Fibroblast of lung (primary cell): Measurements from ENCODE around the gene TP53BP2. TPM values are rescaled to one million over a fixed set of nuclear protein-coding genes. Genes with fewer than 3 reads are reported as not detected.

Experiments
- DNase-seq, 2 donors: peaks; one replicate each; pipeline versions ENCODE4 v3.0.0 to v3.0.0-alpha.2; 2010; ENCODE audit warnings: low read depth in 2 of 2
- H2AFZ ChIP-seq: 2 replicates; pipeline ENCODE4 v1.5.1; 2012; ENCODE audit warnings: low read length, control low read depth, inconsistent platforms
- H3K27ac ChIP-seq: 2 replicates; pipeline ENCODE4 v1.5.1; 2011; ENCODE audit warnings: low read length, control low read depth; ENCODE audit not compliant: insufficient read depth
- H3K27me3 ChIP-seq: 2 replicates; pipeline ENCODE4 v1.5.1; 2011; ENCODE audit warnings: mild to moderate bottlenecking, low read length; ENCODE audit not compliant: control insufficient read depth, insufficient read depth
- H3K36me3 ChIP-seq: 2 replicates; pipeline ENCODE4 v1.5.1; 2011; ENCODE audit warnings: low read length; ENCODE audit not compliant: control insufficient read depth, insufficient read depth
- H3K4me1 ChIP-seq: 2 replicates; pipeline ENCODE4 v1.5.1; 2011; ENCODE audit warnings: low read length; ENCODE audit not compliant: control insufficient read depth, insufficient read depth; ENCODE audit errors: extremely low read depth
- H3K4me2 ChIP-seq: 2 replicates; pipeline ENCODE4 v1.5.1; 2011; ENCODE audit warnings: low read length, control low read depth; ENCODE audit not compliant: insufficient read depth; ENCODE audit errors: extremely low read depth
- H3K4me3 ChIP-seq, 4 experiments: fragments of 200-600 bp in 1 of 4; sonication (generic) in 1 of 4; replicated peaks in 1 of 4; 2 replicates each; pipeline ENCODE4 v1.5.1; 2011 to 2016; ENCODE audit warnings: low read length in 4 of 4, low read depth in 3 of 4, mild to moderate bottlenecking in 3 of 4, control low read depth in 2 of 4, inconsistent platforms in 1 of 4, mixed read lengths in 1 of 4; ENCODE audit not compliant: insufficient read depth in 1 of 4; ENCODE audit errors: control extremely low read depth in 1 of 4
- H3K79me2 ChIP-seq: 2 replicates; pipeline ENCODE4 v1.5.1; 2012; ENCODE audit warnings: mild to moderate bottlenecking, low read length, inconsistent platforms; ENCODE audit not compliant: control insufficient read depth, insufficient read depth
- H3K9ac ChIP-seq: 2 replicates; pipeline ENCODE4 v1.5.1; 2011; ENCODE audit warnings: mild to moderate bottlenecking, low read length, control low read depth; ENCODE audit not compliant: insufficient read depth
- H3K9me3 ChIP-seq: 2 replicates; pipeline ENCODE4 v1.5.1; 2012; ENCODE audit warnings: low read depth, low read length; ENCODE audit not compliant: control insufficient read depth, insufficient read depth
- H4K20me1 ChIP-seq: 2 replicates; pipeline ENCODE4 v1.5.1; 2011; ENCODE audit warnings: low read length; ENCODE audit not compliant: control insufficient read depth, insufficient read depth; ENCODE audit errors: extremely low read depth
- CTCF ChIP-seq, 2 donors: IDR thresholded peaks in 1 of 2; conservative IDR thresholded peaks in 1 of 2; 1 replicate in 1 of 2; 2 replicates in 1 of 2; pipeline ENCODE4 v1.5.1; 2011 to 2012; ENCODE audit warnings: low read length in 2 of 2, control low read depth in 1 of 2, inconsistent platforms in 1 of 2, low read depth in 1 of 2, mild to moderate bottlenecking in 1 of 2
- EZH2 ChIP-seq: IDR thresholded peaks from 2 replicates; pipeline ENCODE4 v1.5.1; 2012; ENCODE audit warnings: low read length, control low read depth, mild to moderate bottlenecking; ENCODE audit errors: missing control alignments
- polyA plus RNA-seq, 2 donors: library from polyadenylated mRNA; depleted of rRNA in 1 of 2; stranded (reverse) in 1 of 2; unstranded in 1 of 2; fragments of >200 nt; gene quantifications; 2 replicates each; pipeline ENCODE4 v1.2.1, GENCODE V29; 2011 to 2012; ENCODE audit warnings: missing spikeins in 1 of 2
- total RNA-seq: library from RNA; depleted of rRNA; stranded (reverse); fragments of >200 nt; gene quantifications from 2 replicates; pipeline ENCODE4 v1.2.1, GENCODE V29; 2014

Gene TP53BP2
- total and polyA plus RNA-seq, 2 donors (not counting 1 experiment from before 2014, with no cell fraction given), result 28.4 to 30.4 TPM

- Histone ChIP-seq H3K9me3 (no peaks in the 10 kb centered on the region), H3K27ac (no peak overlapping the region), H3K79me2 (no peaks in the 10 kb centered on the region), H3K9ac (no peak overlapping the region), H3K4me1 (no peaks in the 10 kb centered on the region), H3K27me3 (peaks cover 4% of the 10 kb centered on the region), H2AFZ (no peak overlapping the region), H4K20me1 (no peaks in the 10 kb centered on the region), H3K36me3 (no peaks in the 10 kb centered on the region), H3K4me3 (no peak overlapping the region), H3K4me2 (no peak overlapping the region)
- TF ChIP-seq EZH2 (no peak), CTCF (conservative IDR thresholded peaks at IDR 0.05 in 1 of 2, IDR thresholded peaks at IDR 0.05 in 1 of 2; ENCODE audit: low read depth in 1 of 2, low read length in 2 of 2) (no peak)
- DNase-seq, result no peak
Observed at GRCh38 chr1:223860051-223860622, 14.4 kb upstream of the TP53BP2 start.

GRCh38 chr1:223859058-223859457 lies 13.3 kb upstream of the TP53BP2 start:
- no peak overlapping the region for H3K9ac ChIP-seq
- H2AFZ ChIP-seq, result no peak overlapping the region
- no peaks in the 10 kb centered on the region for H4K20me1 ChIP-seq
- H3K4me3 ChIP-seq, result no peak overlapping the region
- DNase-seq, result no peak
- no peak overlapping the region for H3K27ac ChIP-seq
- H3K4me1 ChIP-seq, result no peaks in the 10 kb centered on the region
- no peaks in the 10 kb centered on the region for H3K36me3 ChIP-seq
- peaks cover 4% of the 10 kb centered on the region for H3K27me3 ChIP-seq
- TF ChIP-seq CTCF (conservative IDR thresholded peaks at IDR 0.05 in 1 of 2, IDR thresholded peaks at IDR 0.05 in 1 of 2; ENCODE audit: low read depth in 1 of 2, low read length in 2 of 2), result no peak
- TF ChIP-seq EZH2, result no peak
- no peaks in the 10 kb centered on the region for H3K79me2 ChIP-seq
- H3K9me3 ChIP-seq, result no peaks in the 10 kb centered on the region
- no peak overlapping the region for H3K4me2 ChIP-seq

GRCh38 chr1:223856386-223856785 lies 10.6 kb upstream of the TP53BP2 start:
- no peak for DNase-seq
- no peak for TF ChIP-seq CTCF (conservative IDR thresholded peaks at IDR 0.05 in 1 of 2, IDR thresholded peaks at IDR 0.05 in 1 of 2; ENCODE audit: low read depth in 1 of 2, low read length in 2 of 2)
- no peak for TF ChIP-seq EZH2
- H3K9me3 ChIP-seq, result no peaks in the 10 kb centered on the region

More at GRCh38 chr1:223856386-223856785, 10.6 kb upstream of the TP53BP2 start:
- no peak overlapping the region for H3K4me3 ChIP-seq
- H3K4me2 ChIP-seq, result no peak overlapping the region
- no peak overlapping the region for H3K27ac ChIP-seq
- H2AFZ ChIP-seq, result no peak overlapping the region
- H3K9ac ChIP-seq, result no peak overlapping the region
- H3K36me3 ChIP-seq, result no peaks in the 10 kb centered on the region
- H3K27me3 ChIP-seq, result peaks cover 4% of the 10 kb centered on the region
- no peaks in the 10 kb centered on the region for H3K4me1 ChIP-seq
- H3K79me2 ChIP-seq, result no peaks in the 10 kb centered on the region
- H4K20me1 ChIP-seq, result no peaks in the 10 kb centered on the region
